ENCODE data around the gene KCTD13. TPM values are rescaled to one million over a fixed set of nuclear protein-coding genes. Genes with fewer than 3 reads are reported as not detected.
A peak's percentile ranks its signal among the peaks of the same experiment; 100 is the strongest.
"Not testable (repeated sequence)": the region's sequence is repeated elsewhere in the genome, so short reads cannot be mapped to it uniquely, and the experiment has no call there.

The KCTD13 gene
- total RNA-seq, 6 donors from 2014 or later = 15.5 to 71.2 (median 24.4) TPM

DNA sequence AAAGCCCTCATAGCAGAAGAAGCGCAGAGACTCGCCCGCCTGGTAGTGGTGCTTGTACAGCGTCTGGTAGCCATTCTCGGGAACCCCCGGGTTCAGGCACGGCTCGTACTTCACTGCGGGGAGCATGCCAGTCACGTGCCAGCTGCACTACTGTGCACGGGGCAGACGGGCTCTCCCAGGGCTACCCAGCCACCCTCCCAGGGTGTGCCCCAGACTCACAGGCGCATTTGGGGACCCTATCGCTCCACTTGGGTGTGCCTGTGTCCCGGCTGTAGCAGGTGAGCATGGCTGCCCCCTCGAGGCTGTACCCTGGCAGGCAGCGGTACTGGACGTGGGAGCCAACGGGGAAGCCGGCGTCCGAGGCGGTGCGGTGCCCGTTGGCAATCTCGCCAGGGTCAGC is 52.7 kb downstream of the KCTD13 start:
- no peak overlapping the region for H3K27ac ChIP-seq
- H3K4me3 ChIP-seq = no peak overlapping the region
- no peak for ATAC-seq (ENCODE audit: low FRiP score in 2 of 2)
- H3K27me3 ChIP-seq = peaks cover 0 to 21% (median 4%) of the 10 kb centered on the region in 4 donors
- H3K36me3 ChIP-seq = no peaks in the 10 kb centered on the region
- peak in 1 of 2 donors; percentile 80 for DNase-seq
- H3K4me1 ChIP-seq = peaks cover 12 to 20% (median 14%) of the 10 kb centered on the region in 4 donors
- 94% methylated on average over 6 to 24 of the region's 26 CpGs for WGBS, 2 donors
- TF ChIP-seq EP300 (IDR thresholded peaks at IDR 0.05) (no peak), POLR2AphosphoS5 (IDR thresholded peaks at IDR 0.05) (no peak), POLR2A (IDR thresholded peaks at IDR 0.05) (no peak)
- no peaks in the 10 kb centered on the region for H3K9me3 ChIP-seq

DNA sequence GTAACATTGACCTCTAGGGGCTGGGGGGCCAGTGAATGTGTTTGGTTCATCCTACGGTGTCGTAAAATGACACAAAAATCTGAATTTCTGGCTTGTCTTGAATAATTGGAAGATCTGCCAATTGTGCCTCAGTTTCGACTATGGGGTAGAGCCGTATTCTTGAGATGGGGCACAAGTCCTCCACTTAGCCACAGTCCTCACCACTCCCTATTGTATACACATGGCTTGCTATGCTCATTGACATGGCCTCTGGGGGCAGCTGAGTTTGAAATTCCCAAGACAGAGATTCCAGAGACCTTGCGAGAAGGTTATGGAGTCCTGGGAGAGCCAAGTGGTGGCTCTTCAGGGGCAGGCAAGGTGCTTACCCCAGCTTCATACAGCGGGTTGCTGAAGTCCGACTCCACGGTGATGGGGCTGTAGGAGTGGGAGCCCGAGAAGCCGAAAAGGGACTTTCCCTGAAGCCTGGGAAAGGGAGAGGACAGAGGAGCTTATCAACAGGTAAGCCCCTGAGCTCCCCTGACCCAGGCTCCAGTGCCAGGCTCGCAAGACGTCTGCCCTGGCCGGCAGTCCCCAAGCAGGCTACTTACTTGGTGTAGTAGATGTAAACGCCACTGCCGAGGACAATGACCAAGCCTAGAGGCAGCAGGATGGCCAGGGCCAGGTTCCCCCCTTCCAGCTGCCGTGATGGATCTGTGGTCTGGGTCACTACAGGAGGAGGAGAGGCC is 54.0 kb downstream of the KCTD13 start:
- Histone ChIP-seq H3K36me3 (no peaks in the 10 kb centered on the region), H3K4me3 (no peak overlapping the region)
- DNase-seq = no peak

DNA sequence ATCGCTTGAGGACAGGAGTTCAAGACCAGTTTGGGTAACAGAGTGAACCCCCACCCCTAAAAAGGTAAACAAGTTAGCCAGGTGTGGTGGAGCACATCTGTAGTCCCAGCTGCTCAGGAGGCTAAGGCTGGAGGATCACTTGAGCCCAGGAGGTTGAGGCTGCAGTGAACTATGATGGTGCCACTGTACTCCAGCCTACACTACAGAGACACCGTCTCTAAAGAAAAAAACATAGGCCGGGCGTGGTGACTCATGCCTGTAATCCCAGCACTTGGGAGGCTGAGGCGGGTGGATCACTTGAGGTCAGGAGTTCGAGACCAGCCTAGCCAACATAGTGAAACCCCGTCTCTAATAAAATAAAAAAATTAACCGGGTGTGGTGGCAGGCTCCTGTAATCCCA is 57.0 kb downstream of the KCTD13 start:
- H3K9me3 ChIP-seq; H3K4me1 ChIP-seq; DNase-seq; H3K4me3 ChIP-seq; H3K27me3 ChIP-seq; ATAC-seq (ENCODE audit: low FRiP score in 2 of 2); H3K27ac ChIP-seq; H3K36me3 ChIP-seq: not testable (repeated sequence)
- 93% methylated on average over 8 of the region's 8 CpGs for WGBS, 2 donors

More for the DNA sequence above, 54.0 kb downstream of the KCTD13 start:
- Histone ChIP-seq H3K27me3 (peaks cover 0 to 12% (median 2%) of the 10 kb centered on the region in 4 donors), H3K27ac (no peak overlapping the region), H3K9me3 (no peaks in the 10 kb centered on the region), H3K4me1 (peaks cover 8 to 12% (median 9%) of the 10 kb centered on the region in 4 donors)
- ATAC-seq (ENCODE audit: low FRiP score in 2 of 2) = no peak
- WGBS, 2 donors = 93 to 97% methylated on average over 11 to 16 of the region's 16 CpGs
- TF ChIP-seq EP300 (IDR thresholded peaks at IDR 0.05) (no peak), POLR2A (IDR thresholded peaks at IDR 0.05) (no peak), POLR2AphosphoS5 (IDR thresholded peaks at IDR 0.05) (no peak)
- TF ChIP-seq, protein P1, sequence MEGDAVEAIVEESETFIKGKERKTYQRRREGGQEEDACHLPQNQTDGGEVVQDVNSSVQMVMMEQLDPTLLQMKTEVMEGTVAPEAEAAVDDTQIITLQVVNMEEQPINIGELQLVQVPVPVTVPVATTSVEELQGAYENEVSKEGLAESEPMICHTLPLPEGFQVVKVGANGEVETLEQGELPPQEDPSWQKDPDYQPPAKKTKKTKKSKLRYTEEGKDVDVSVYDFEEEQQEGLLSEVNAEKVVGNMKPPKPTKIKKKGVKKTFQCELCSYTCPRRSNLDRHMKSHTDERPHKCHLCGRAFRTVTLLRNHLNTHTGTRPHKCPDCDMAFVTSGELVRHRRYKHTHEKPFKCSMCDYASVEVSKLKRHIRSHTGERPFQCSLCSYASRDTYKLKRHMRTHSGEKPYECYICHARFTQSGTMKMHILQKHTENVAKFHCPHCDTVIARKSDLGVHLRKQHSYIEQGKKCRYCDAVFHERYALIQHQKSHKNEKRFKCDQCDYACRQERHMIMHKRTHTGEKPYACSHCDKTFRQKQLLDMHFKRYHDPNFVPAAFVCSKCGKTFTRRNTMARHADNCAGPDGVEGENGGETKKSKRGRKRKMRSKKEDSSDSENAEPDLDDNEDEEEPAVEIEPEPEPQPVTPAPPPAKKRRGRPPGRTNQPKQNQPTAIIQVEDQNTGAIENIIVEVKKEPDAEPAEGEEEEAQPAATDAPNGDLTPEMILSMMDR (IDR thresholded peaks at IDR 0.05) = no peak

DNA sequence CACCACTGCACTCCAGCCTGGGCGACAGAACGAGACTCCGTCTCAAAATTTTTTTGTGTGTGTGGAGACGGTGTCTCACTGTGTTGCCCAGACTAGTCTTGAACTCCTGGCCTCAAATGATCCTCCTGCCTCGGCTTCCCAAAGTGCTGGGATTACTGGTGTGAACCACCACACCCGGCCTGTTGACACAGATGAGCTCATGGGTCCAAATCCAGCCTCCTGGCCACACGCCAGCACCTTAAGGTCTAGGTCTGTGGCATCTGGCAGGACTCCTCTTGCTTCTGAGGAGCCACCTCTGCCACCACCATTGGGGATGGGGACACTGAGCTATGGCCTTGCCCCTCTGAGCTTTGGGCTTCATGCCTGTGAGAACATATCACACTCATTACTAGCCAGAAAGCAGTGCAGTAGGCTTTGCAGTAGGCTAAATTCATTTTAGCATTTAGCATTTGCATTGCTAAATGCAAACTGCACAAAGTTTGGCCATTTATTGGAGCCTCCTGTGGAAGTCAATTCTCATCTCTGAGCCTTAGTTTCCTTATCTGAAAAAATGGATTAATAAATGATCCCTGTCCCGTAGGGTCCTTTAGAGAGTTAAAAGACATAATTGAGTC is 57.5 kb downstream of the KCTD13 start:
- peaks cover 4 to 6% (median 4%) of the 10 kb centered on the region in 4 donors for H3K4me1 ChIP-seq
- H3K36me3 ChIP-seq = no peaks in the 10 kb centered on the region
- DNase-seq = no peak
- H3K4me3 ChIP-seq = no peak overlapping the region
- TF ChIP-seq POLR2A (IDR thresholded peaks at IDR 0.05) (no peak), POLR2AphosphoS5 (IDR thresholded peaks at IDR 0.05) (no peak), EP300 (IDR thresholded peaks at IDR 0.05) (no peak)
- TF ChIP-seq, protein P1 (IDR thresholded peaks at IDR 0.05) = no peak
- 67 to 84% methylated on average over 8 of the region's 8 CpGs for WGBS, 2 donors
- H3K27me3 ChIP-seq = no peaks in the 10 kb centered on the region
- no peak for ATAC-seq (ENCODE audit: low FRiP score in 2 of 2)
- no peak overlapping the region for H3K27ac ChIP-seq
- H3K9me3 ChIP-seq = no peaks in the 10 kb centered on the region

DNA sequence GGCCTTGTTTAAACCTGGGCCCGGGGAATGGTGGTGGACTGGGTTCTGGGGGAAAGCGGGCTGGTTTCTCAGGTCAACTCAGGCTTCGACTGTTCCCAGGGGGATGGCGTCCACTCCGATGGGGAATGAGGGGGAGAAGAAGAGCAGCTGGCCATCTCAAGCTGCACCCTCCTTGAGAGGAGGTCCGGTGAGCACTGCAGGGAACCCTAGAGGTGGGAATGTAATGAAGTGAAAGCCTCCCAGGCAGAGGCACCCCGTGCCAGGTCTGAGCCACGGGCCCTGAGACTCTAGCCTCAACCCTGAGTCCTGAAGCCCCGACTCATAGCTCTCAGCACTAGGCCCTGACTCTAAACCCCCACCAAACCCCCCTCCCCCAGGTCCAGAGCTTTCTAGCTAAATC is 61.8 kb downstream of the KCTD13 start:
- Histone ChIP-seq H3K4me1 (peaks cover 20 to 25% (median 20%) of the 10 kb centered on the region in 4 donors), H3K27me3 (no peaks in the 10 kb centered on the region), H3K27ac (no peak overlapping the region), H3K4me3 (no peak overlapping the region), H3K36me3 (peaks cover 5 to 20% (median 15%) of the 10 kb centered on the region in 4 donors), H3K9me3 (no peaks in the 10 kb centered on the region)
- no peak for ATAC-seq (ENCODE audit: low FRiP score in 2 of 2)
- TF ChIP-seq POLR2AphosphoS5 (IDR thresholded peaks at IDR 0.05) = no peak
- TF ChIP-seq EP300 (IDR thresholded peaks at IDR 0.05) = no peak
- no peak for TF ChIP-seq POLR2A (IDR thresholded peaks at IDR 0.05)
- TF ChIP-seq, protein P1 (IDR thresholded peaks at IDR 0.05) = no peak
- DNase-seq = no peak
- 82% methylated on average over 9 of the region's 9 CpGs for WGBS, 2 donors
